Stimulated activated CD8-positive, alpha-beta memory T cell treated with anti-CD3 and anti-CD28 coated beads, Interleukin-4, amount 100 ng/mL, for 1 hour (primary cell): ENCODE data around the gene CASQ1.

Experiments used
- DNase-seq, 2 donors: peaks; one replicate each; pipeline ENCODE4 v3.0.0-alpha.2; 2020; ENCODE audit warnings: low read depth in 2 of 2, low spot score in 1 of 2

The CASQ1 gene

GRCh38 chr1:160189649-160190625, at the start of gene CASQ1:
TSS of gene CASQ1 (plus strand) at chr1:160190575. CDS start at chr1:160190752, 177 bp downstream.
- no peak for DNase-seq

- no peak for DNase-seq
Measured at GRCh38 chr1:160143695-160144094, 46.7 kb upstream of the CASQ1 start.

- no peak for DNase-seq
Measured at GRCh38 chr1:160144921-160145320, 45.5 kb upstream of the CASQ1 start.

- DNase-seq = no peak
Measured at GRCh38 chr1:160146107-160146506, 44.3 kb upstream of the CASQ1 start.

- DNase-seq = no peak
Measured at GRCh38 chr1:160148121-160148520, 42.3 kb upstream of the CASQ1 start.

GRCh38 chr1:160149233-160149632, 41.1 kb upstream of the CASQ1 start:
- no peak for DNase-seq

- DNase-seq = no peak
Measured at GRCh38 chr1:160149716-160150115, 40.7 kb upstream of the CASQ1 start.

- DNase-seq = no peak
Measured at GRCh38 chr1:160151303-160151702, 39.1 kb upstream of the CASQ1 start, which contains the start of gene ATP1A4. TSS of gene ATP1A4 (plus strand) at chr1:160151603. CDS start at chr1:160152041, 438 bp downstream.

GRCh38 chr1:160154790-160155189, 35.6 kb upstream of the CASQ1 start:
- no peak for DNase-seq

- DNase-seq = no peak
Measured at GRCh38 chr1:160156361-160156760, 34.0 kb upstream of the CASQ1 start.

- no peak for DNase-seq
Measured at GRCh38 chr1:160157174-160157573, 33.2 kb upstream of the CASQ1 start.

- DNase-seq = no peak
Measured at GRCh38 chr1:160158031-160158430, 32.3 kb upstream of the CASQ1 start.

- no peak for DNase-seq
Measured at GRCh38 chr1:160158534-160158933, 31.8 kb upstream of the CASQ1 start.

GRCh38 chr1:160159846-160160245, 30.5 kb upstream of the CASQ1 start:
- no peak for DNase-seq

- DNase-seq = no peak
Measured at GRCh38 chr1:160161965-160162705, 28.2 kb upstream of the CASQ1 start.

- no peak for DNase-seq
Measured at GRCh38 chr1:160162931-160163330, 27.4 kb upstream of the CASQ1 start.

GRCh38 chr1:160163615-160164014, 26.8 kb upstream of the CASQ1 start:
- no peak for DNase-seq

- no peak for DNase-seq
Measured at GRCh38 chr1:160164121-160164520, 26.3 kb upstream of the CASQ1 start.

GRCh38 chr1:160166166-160166868, 24.1 kb upstream of the CASQ1 start:
- DNase-seq = no peak

GRCh38 chr1:160167056-160167455, 23.3 kb upstream of the CASQ1 start:
- no peak for DNase-seq

GRCh38 chr1:160167580-160167979, 22.8 kb upstream of the CASQ1 start:
- DNase-seq = no peak
